ENCODE measurements around the gene AGPAT2. TPM values are rescaled to one million over a fixed set of nuclear protein-coding genes. Genes with fewer than 3 reads are reported as not detected.

Gene AGPAT2
- polyA plus RNA-seq, 1 of the 3 experiments (the other 2 are of a cell fraction) = 46.8 TPM

DNA sequence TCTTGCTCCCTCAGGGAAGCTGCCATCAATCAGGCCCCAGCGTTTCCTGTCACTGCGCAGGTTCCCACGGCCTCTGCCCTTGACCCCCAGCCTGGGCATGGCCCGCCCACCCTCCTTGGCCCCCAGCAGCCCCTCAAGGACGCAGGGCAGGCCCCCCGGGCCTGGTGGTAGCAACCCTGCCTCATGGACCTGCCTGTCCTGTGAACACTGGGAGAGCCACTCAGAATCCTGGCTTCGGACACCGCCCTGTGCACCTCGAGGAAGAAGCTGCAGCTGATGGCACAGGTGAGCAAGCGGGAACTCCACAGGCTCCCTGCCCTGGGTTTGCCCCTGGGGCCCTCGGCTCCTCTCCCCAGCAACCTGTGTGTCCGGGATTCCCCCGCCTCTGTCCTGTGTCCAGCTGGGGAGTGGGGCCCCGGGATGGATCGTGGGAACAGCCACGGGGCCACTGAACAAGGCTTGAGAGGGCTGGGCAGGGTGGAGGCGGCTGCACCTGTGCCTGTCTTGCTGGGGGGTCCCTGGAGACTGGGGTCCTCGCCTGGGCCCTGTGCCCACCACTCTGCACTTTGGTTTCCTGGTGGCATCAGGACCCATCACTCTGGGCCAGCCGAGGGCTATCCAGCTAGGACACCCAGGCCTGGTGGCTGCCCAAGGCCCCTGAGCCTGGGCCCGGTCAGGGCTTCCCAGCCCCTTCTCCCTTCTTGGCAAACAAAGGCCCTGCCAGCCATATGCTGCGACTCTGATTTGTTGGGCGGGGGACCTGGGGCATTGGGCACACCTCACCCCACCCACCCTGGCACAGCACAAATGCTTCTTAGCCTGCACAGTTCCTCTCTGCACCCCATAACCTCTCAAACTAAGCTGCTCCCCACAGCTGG, 58.0 kb downstream of the AGPAT2 start:
- Histone ChIP-seq H3K9me2 (no peaks in the 10 kb centered on the region), H4K20me1 (ENCODE audit: insufficient read depth) (no peaks in the 10 kb centered on the region), H3F3A (replicated peaks; ENCODE audit: insufficient read depth) (peaks cover 9% of the 10 kb centered on the region), H3K9ac (no peak overlapping the region), H3K36me3 (replicated peaks in 1 of 2; ENCODE audit: control insufficient read depth in 1 of 2, insufficient read depth in 2 of 2, low read length in 1 of 2) (no peaks in the 10 kb centered on the region), H3K79me2 (ENCODE audit: insufficient read depth) (no peaks in the 10 kb centered on the region), H3K4me3 (ENCODE audit: low read depth in 2 of 2, low read length in 1 of 2) (no peak overlapping the region), H3K27me3 (ENCODE audit: insufficient read depth) (peaks cover 15% of the 10 kb centered on the region), H3K9me3 (no peaks in the 10 kb centered on the region), H2AFZ (ENCODE audit: low read depth) (no peak overlapping the region), H3K4me1 (ENCODE audit: control insufficient read depth in 1 of 2, insufficient read depth in 2 of 2, low read depth in 1 of 2, low read length in 1 of 2) (peaks cover 9 to 16% of the 10 kb centered on the region in 2 experiments; a peak in 1 of 4 replicates), H3K27ac (ENCODE audit: low read depth in 2 of 2, low read length in 1 of 2) (no peak overlapping the region), H3K4me2 (no peak overlapping the region)
- ChIA-PET POLR2A (interaction anchor here (1.2 kb wide), 1 partner anchor 142 kb away, joined by 4 read pairs; no protein-coding TSS in a partner anchor), CTCF (interaction anchor here (0.6 to 9.0 kb wide), 17 partner anchors 8 to 142 kb away, joined by 3 to 320 read pairs (median 4); no protein-coding TSS in a partner anchor)
- TF ChIP-seq EP300 (IDR thresholded peaks at IDR 0.05; ENCODE audit: borderline replicate concordance in 1 of 2, low read depth in 1 of 2, low read length in 1 of 2) (no peak), EZH2phosphoT487 (IDR thresholded peaks at IDR 0.05; ENCODE audit: borderline replicate concordance, low read depth) (no peak), SIN3A (IDR thresholded peaks at IDR 0.05; ENCODE audit: borderline replicate concordance, low read depth, low read length) (no peak)
- no peak for DNase-seq
- WGBS (ENCODE audit: low lambda C conversion rate) = 60% methylated on average over 2 of the region's 22 CpGs

- DNase-seq = no peak
- H3K27me3 ChIP-seq (ENCODE audit: insufficient read depth) = peaks cover 10% of the 10 kb centered on the region
- H3K36me3 ChIP-seq (replicated peaks in 1 of 2; ENCODE audit: control insufficient read depth in 1 of 2, insufficient read depth in 2 of 2, low read length in 1 of 2) = no peaks in the 10 kb centered on the region
- no peak overlapping the region for H3K27ac ChIP-seq (ENCODE audit: low read depth in 2 of 2, low read length in 1 of 2)
- H3K79me2 ChIP-seq (ENCODE audit: insufficient read depth) = no peaks in the 10 kb centered on the region
- no peak overlapping the region for H3K4me3 ChIP-seq (ENCODE audit: low read depth in 2 of 2, low read length in 1 of 2)
- H4K20me1 ChIP-seq (ENCODE audit: insufficient read depth) = no peaks in the 10 kb centered on the region
- ChIA-PET CTCF (interaction anchor here (1.0 to 9.0 kb wide), 5 partner anchors 11 to 141 kb away, joined by 3 to 320 read pairs (median 5); no protein-coding TSS in a partner anchor), POLR2A (no interaction called here)
- no peaks in the 10 kb centered on the region for H3K9me3 ChIP-seq
- no peak overlapping the region for H3K4me2 ChIP-seq
- WGBS (ENCODE audit: low lambda C conversion rate) = 93% methylated on average over 26 of the region's 26 CpGs
- H3K4me1 ChIP-seq (ENCODE audit: control insufficient read depth in 1 of 2, insufficient read depth in 2 of 2, low read depth in 1 of 2, low read length in 1 of 2) = peaks cover 9 to 16% of the 10 kb centered on the region in 2 experiments; a peak in 1 of 4 replicates
- H3K9me2 ChIP-seq = no peaks in the 10 kb centered on the region
- H3F3A ChIP-seq (replicated peaks; ENCODE audit: insufficient read depth) = peaks cover 9% of the 10 kb centered on the region
- H3K9ac ChIP-seq = no peak overlapping the region
- no peak overlapping the region for H2AFZ ChIP-seq (ENCODE audit: low read depth)
- TF ChIP-seq EP300 (IDR thresholded peaks at IDR 0.05; ENCODE audit: borderline replicate concordance in 1 of 2, low read depth in 1 of 2, low read length in 1 of 2) (no peak), ZBTB33 (IDR thresholded peaks at IDR 0.05; ENCODE audit: borderline replicate concordance, low read depth) (no peak), CTCF (IDR thresholded peaks at IDR 0.05) (no peak), POLR2AphosphoS5 (IDR thresholded peaks at IDR 0.05; ENCODE audit: low read depth, low read length) (no peak), TEAD4 (IDR thresholded peaks at IDR 0.05; ENCODE audit: borderline replicate concordance, insufficient read depth) (no peak), NFIC (IDR thresholded peaks at IDR 0.05; ENCODE audit: borderline replicate concordance) (no peak), NRF1 (IDR thresholded peaks at IDR 0.05; ENCODE audit: low read depth, low read length) (no peak), SIN3A (IDR thresholded peaks at IDR 0.05; ENCODE audit: borderline replicate concordance, low read depth, low read length) (no peak), FOXJ3 (CRISPR knock-in tag; IDR thresholded peaks at IDR 0.05) (no peak), USF2 (IDR thresholded peaks at IDR 0.05; ENCODE audit: borderline replicate concordance, low read depth, low read length) (no peak), JUND (IDR thresholded peaks at IDR 0.05) (no peak), TAF1 (IDR thresholded peaks at IDR 0.05; ENCODE audit: borderline replicate concordance, low read depth, low read length) (no peak), FOSL2 (IDR thresholded peaks at IDR 0.05; ENCODE audit: borderline replicate concordance, low read depth) (no peak), EZH2phosphoT487 (IDR thresholded peaks at IDR 0.05; ENCODE audit: borderline replicate concordance, low read depth) (no peak), YY1 (IDR thresholded peaks at IDR 0.05; ENCODE audit: low read depth) (no peak)
- TF ChIP-seq, protein P1, sequence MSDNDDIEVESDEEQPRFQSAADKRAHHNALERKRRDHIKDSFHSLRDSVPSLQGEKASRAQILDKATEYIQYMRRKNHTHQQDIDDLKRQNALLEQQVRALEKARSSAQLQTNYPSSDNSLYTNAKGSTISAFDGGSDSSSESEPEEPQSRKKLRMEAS (IDR thresholded peaks at IDR 0.05; ENCODE audit: low read depth) = no peak
- TF ChIP-seq, protein P2, sequence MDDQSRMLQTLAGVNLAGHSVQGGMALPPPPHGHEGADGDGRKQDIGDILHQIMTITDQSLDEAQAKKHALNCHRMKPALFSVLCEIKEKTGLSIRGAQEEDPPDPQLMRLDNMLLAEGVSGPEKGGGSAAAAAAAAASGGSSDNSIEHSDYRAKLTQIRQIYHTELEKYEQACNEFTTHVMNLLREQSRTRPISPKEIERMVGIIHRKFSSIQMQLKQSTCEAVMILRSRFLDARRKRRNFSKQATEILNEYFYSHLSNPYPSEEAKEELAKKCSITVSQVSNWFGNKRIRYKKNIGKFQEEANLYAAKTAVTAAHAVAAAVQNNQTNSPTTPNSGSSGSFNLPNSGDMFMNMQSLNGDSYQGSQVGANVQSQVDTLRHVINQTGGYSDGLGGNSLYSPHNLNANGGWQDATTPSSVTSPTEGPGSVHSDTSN (IDR thresholded peaks at IDR 0.05) = no peak
- TF ChIP-seq, protein P3, sequence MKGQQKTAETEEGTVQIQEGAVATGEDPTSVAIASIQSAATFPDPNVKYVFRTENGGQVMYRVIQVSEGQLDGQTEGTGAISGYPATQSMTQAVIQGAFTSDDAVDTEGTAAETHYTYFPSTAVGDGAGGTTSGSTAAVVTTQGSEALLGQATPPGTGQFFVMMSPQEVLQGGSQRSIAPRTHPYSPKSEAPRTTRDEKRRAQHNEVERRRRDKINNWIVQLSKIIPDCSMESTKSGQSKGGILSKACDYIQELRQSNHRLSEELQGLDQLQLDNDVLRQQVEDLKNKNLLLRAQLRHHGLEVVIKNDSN (IDR thresholded peaks at IDR 0.05; ENCODE audit: borderline replicate concordance, low read depth) = no peak
These were observed 59.0 kb downstream of the AGPAT2 start for GRCh38 chr9:136628268-136628667.
